GM12878 (cell line): ENCODE results near the gene DRD3. TPM values are rescaled to one million over a fixed set of nuclear protein-coding genes. Genes with fewer than 3 reads are reported as not detected.

ENCODE experiments used
- ATAC-seq: fragments of 200-7000 bp; cut with Tn5 transposase; 3 replicates; pipeline ENCODE4 v1.9.1; 2020; ENCODE audit warnings: mild to moderate bottlenecking, moderate library complexity
- BruUV-seq: library from RNA; stranded (reverse); fragments of 400-500 nt; replicated peaks from 2 replicates; lab custom pipeline; 2021; lab: Mats Ljungman, UMichigan
- CTCF ChIA-PET: fragments of 300-600 bp; sonication (Branson Sonifier 250); formaldehyde crosslinking; extraction: SDS; loops from one replicate; lab custom pipeline; 2021; ENCODE audit warnings: inconsistent platforms; lab: Yijun Ruan, JAX
- POLR2A ChIA-PET: fragments of 350-600 bp; formaldehyde crosslinking; extraction: SDS; loops from one replicate; lab custom pipeline; 2021; ENCODE audit warnings: inconsistent platforms; lab: Charles Lee
- RAD21 ChIA-PET: fragments of 300-600 bp; sonication (Branson Sonifier 250); formaldehyde crosslinking; loops from one replicate; lab custom pipeline; 2023; ENCODE audit warnings: antibody characterized with exemption; ENCODE audit not compliant: unreplicated experiment; lab: Charles Lee
- SMC1A ChIA-PET: fragments of 300-600 bp; sonication (Branson Sonifier 250); formaldehyde crosslinking; loops from one replicate; lab custom pipeline; 2023; ENCODE audit not compliant: unreplicated experiment, uncharacterized antibody; lab: Charles Lee
- DNase-seq: peaks from one replicate; pipeline ENCODE4 v3.0.0-alpha.2; 2011; ENCODE audit warnings: low read depth, low spot score
- FAIRE-seq: peaks from 3 replicates; lab custom pipeline; 2011; peaks lifted over from hg19 to GRCh38; lab: Jason Lieb, UNC
- H2AFZ ChIP-seq: 2 replicates; pipeline ENCODE4 v1.6.0; 2011; ENCODE audit warnings: low read depth, low read length, control low read depth; ENCODE audit not compliant: control insufficient read depth
- H3K27ac ChIP-seq: 2 replicates; pipeline ENCODE4 v1.5.1; 2011; ENCODE audit warnings: control low read depth; ENCODE audit not compliant: control insufficient read depth, insufficient read depth
- H3K27me3 ChIP-seq, 2 experiments: replicated peaks in 1 of 2; 2 replicates each; pipeline versions ENCODE4 v1.6.0 to v1.6.1; 2011; ENCODE audit warnings: low read length in 1 of 2; ENCODE audit not compliant: control insufficient read depth in 2 of 2, insufficient read depth in 2 of 2
- H3K36me3 ChIP-seq, 2 experiments: 2 replicates each; pipeline ENCODE4 v1.5.1; 2011; ENCODE audit warnings: low read length in 1 of 2; ENCODE audit not compliant: control insufficient read depth in 2 of 2, insufficient read depth in 2 of 2
- H3K4me1 ChIP-seq: 2 replicates; pipeline ENCODE4 v1.6.1; 2011; ENCODE audit warnings: mild to moderate bottlenecking, low read length, moderate library complexity, mixed read lengths; ENCODE audit not compliant: control insufficient read depth, insufficient read depth
- H3K4me2 ChIP-seq: 2 replicates; pipeline ENCODE4 v1.6.0; 2011; ENCODE audit warnings: control low read depth; ENCODE audit not compliant: control insufficient read depth, insufficient read depth
- H3K4me3 ChIP-seq: fragments of 200-600 bp; sonication (generic); 2 replicates; pipeline ENCODE4 v1.5.1; 2016
- H3K79me2 ChIP-seq: 2 replicates; pipeline ENCODE4 v1.6.0; 2011; ENCODE audit warnings: low read length; ENCODE audit not compliant: control insufficient read depth, insufficient read depth
- H3K9ac ChIP-seq: 2 replicates; pipeline ENCODE4 v1.8.0; 2011; ENCODE audit warnings: low read length, control low read depth, mixed read lengths; ENCODE audit not compliant: control insufficient read depth, insufficient read depth
- H3K9me3 ChIP-seq: replicated peaks from 3 replicates; pipeline ENCODE4 v1.5.1; 2011; ENCODE audit warnings: mild to moderate bottlenecking, low read length; ENCODE audit not compliant: control insufficient read depth, insufficient read depth
- H4K20me1 ChIP-seq: 2 replicates; pipeline ENCODE4 v1.6.0; 2011; ENCODE audit not compliant: control insufficient read depth, insufficient read depth
- BHLHE40 ChIP-seq, 2 experiments: fragments of 450-650 bp in 1 of 2; IDR thresholded peaks; 2 replicates each; pipeline ENCODE4 v1.6.1; 2011 to 2017; ENCODE audit warnings: low read depth in 2 of 2, borderline replicate concordance in 1 of 2, improper control_type of control experiment in 1 of 2, low read length in 1 of 2, mild to moderate bottlenecking in 1 of 2
- CBX5 ChIP-seq: sonication (generic); IDR thresholded peaks from 2 replicates; pipeline ENCODE4 v1.6.1; 2016; ENCODE audit warnings: low read depth, moderate library complexity, mild to moderate bottlenecking, inconsistent platforms
- NR2C1 ChIP-seq: fragments of 450-650 bp; IDR thresholded peaks from 2 replicates; pipeline ENCODE4 v1.6.1; 2017; ENCODE audit warnings: antibody characterized with exemption, mild to moderate bottlenecking, moderate library complexity
- RB1 ChIP-seq: fragments of 450-650 bp; formaldehyde crosslinking; IDR thresholded peaks from 2 replicates; pipeline ENCODE4 v1.6.1; 2017; ENCODE audit warnings: mild to moderate bottlenecking, borderline replicate concordance
- TAF1 ChIP-seq: IDR thresholded peaks from 2 replicates; pipeline ENCODE4 v1.6.1; 2011; ENCODE audit warnings: mild to moderate bottlenecking, low read depth, low read length, borderline replicate concordance
- ZBTB11 ChIP-seq: fragments of 450-650 bp; formaldehyde crosslinking; IDR thresholded peaks from 2 replicates; pipeline ENCODE4 v1.5.0; 2022; ENCODE audit warnings: mild to moderate bottlenecking, missing genetic modification characterization
- ZNF384 ChIP-seq: IDR thresholded peaks from 2 replicates; pipeline ENCODE4 v1.6.1; 2012; ENCODE audit warnings: low read depth, mild to moderate bottlenecking, low read length, improper control_type of control experiment, borderline replicate concordance
- ZSCAN29 ChIP-seq: fragments of 450-650 bp; IDR thresholded peaks from 2 replicates; pipeline ENCODE4 v1.6.1; 2017; ENCODE audit warnings: mild to moderate bottlenecking, moderate library complexity
- WGBS: methylation state at CpG from one replicate; pipeline ENCODE4 v1.1.6; 2016; ENCODE audit warnings: low lambda C conversion rate; ENCODE audit not compliant: insufficient replicate concordance, insufficient coverage; ENCODE audit errors: missing lambda C conversion rate; 5-methylcytosine and 5-hydroxymethylcytosine counted together
- in situ Hi-C: fragments of 300-500 bp; cut with MboI; formaldehyde crosslinking; loops from 9 replicates; pipeline ENCODE4 v1.14.3; 2018; ENCODE audit warnings: mixed read lengths
- intact Hi-C: fragments of 100-400 bp; cut with micrococcal nuclease; formaldehyde crosslinking; loops from one replicate; pipeline ENCODE4 v1.14.2; 2022; ENCODE audit not compliant: unreplicated experiment
- polyA plus RNA-seq, 11 experiments: library from polyadenylated mRNA; depleted of rRNA in 4 of 11; unstranded in 6 of 11; stranded (reverse) in 5 of 11; fragments of >200 nt; fragmentation: Nextera tagmentation in 4 of 11; fragmentation: Illumina TruSeq in 1 of 11; extraction: Ambion mirVana in 4 of 11; extraction: Trizol in 1 of 11; gene quantifications; 1 replicate in 1 of 11; 2 replicates in 10 of 11; pipeline versions ENCODE4 v1.2.1 to v1.2.3, GENCODE V29; 2011 to 2016; ENCODE audit warnings: inconsistent platforms in 2 of 11, missing spikeins in 2 of 11, low read depth in 1 of 11
- total RNA-seq, 4 experiments: library from RNA; depleted of rRNA in 3 of 4; stranded (reverse); fragments of >200 nt in 3 of 4; fragmentation: Illumina TruSeq in 1 of 4; extraction: Trizol in 1 of 4; gene quantifications; 2 replicates each; pipeline versions ENCODE4 v1.2.1 to v1.2.3, GENCODE V29; 2013 to 2021

The DRD3 gene
- total and polyA plus RNA-seq, 10 of the 15 experiments (the other 5 are each of a cell fraction or from before 2014, with no cell fraction given): not detected

GRCh38 chr3:114132500-114132899, 46.4 kb downstream of the DRD3 start (continued):
- TF ChIP-seq ZBTB11 (CRISPR knock-in tag) (no peak), BHLHE40 (IDR thresholded peaks at IDR 0.05; ENCODE audit: borderline replicate concordance in 1 of 2, low read depth in 2 of 2, low read length in 1 of 2) (no peak), NR2C1 (no peak), ZNF384 (no peak), ZSCAN29 (no peak)

GRCh38 chr3:114128826-114129225, 50.0 kb downstream of the DRD3 start:
- POLR2A ChIA-PET: no interaction called here
- no peak for FAIRE-seq

More at GRCh38 chr3:114128826-114129225, 50.0 kb downstream of the DRD3 start:
- 0 out of 4 replicates have a peak, but pooled peaks cover 0 to 3% of the 10 kb centered on the region in 2 experiments for H3K27me3 ChIP-seq
- H3K79me2 ChIP-seq: no peaks in the 10 kb centered on the region
- intact Hi-C loops: no loop called here
- no peak overlapping the region for H2AFZ ChIP-seq
- SMC1A ChIA-PET: no interaction called here
- H4K20me1 ChIP-seq: no peaks in the 10 kb centered on the region
- ATAC-seq: no peak
- no peaks in the 10 kb centered on the region for H3K9me3 ChIP-seq
- RAD21 ChIA-PET: no interaction called here
- no peak overlapping the region for H3K9ac ChIP-seq
- no peak overlapping the region for H3K4me2 ChIP-seq
- 41% methylated on average over 8 of the region's 8 CpGs for WGBS
- no peaks in the 10 kb centered on the region for H3K4me1 ChIP-seq
- no peak overlapping the region for H3K27ac ChIP-seq
- CTCF ChIA-PET: no interaction called here
- BruUV-seq: no TSS peak
- TF ChIP-seq TAF1 (no peak), CBX5 (no peak), RB1 (no peak)
- TF ChIP-seq, all 136 proteins: peak for 0
- no peaks in the 10 kb centered on the region for H3K36me3 ChIP-seq
- DNase-seq: no peak
- in situ Hi-C loops: no loop called here
- no peak overlapping the region for H3K4me3 ChIP-seq
